ENCODE measurements around the gene MCTP2. TPM values are rescaled to one million over a fixed set of nuclear protein-coding genes. Genes with fewer than 3 reads are reported as not detected.

MCTP2 gene
- total RNA-seq, 1 donor from 2014 or later = 6.3 TPM

DNA sequence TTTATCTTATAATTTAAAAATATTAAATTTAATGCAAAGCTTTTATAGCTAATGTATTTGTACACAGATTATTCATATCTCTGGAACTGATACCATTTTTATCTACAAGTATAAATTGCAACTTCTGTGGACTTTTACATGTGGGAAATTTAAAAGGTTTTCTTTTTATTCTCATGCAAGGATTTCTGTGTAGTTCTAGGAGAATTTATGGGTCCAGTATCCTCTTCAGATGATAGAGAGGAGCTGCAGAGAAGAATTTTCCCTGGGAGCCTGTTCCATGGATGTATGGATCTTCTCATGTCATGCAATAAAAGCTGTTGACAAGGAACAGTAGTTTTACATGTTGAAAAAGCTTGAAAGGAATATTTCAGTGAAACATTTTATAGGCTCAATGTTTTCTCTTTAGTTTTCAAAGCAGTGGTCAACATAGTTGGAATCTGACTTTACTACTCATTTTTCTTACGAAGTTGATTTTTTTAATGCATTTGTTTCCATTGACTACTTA is 119.7 kb downstream of the MCTP2 start:
- TF ChIP-seq CTCF (IDR thresholded peaks at IDR 0.05; ENCODE audit: insufficient read depth, low read length, poor library complexity, severe bottlenecking) = no peak
- no peaks in the 10 kb centered on the region for H3K27me3 ChIP-seq (ENCODE audit: control insufficient read depth, insufficient read depth, low read length)
- H3K36me3 ChIP-seq (ENCODE audit: control insufficient read depth, insufficient read depth, low read length) = no peaks in the 10 kb centered on the region
- H3K4me3 ChIP-seq (ENCODE audit: low read depth, low read length) = no peak overlapping the region
- no peak for DNase-seq (ENCODE audit: low read depth)

- no peak for TF ChIP-seq CTCF (IDR thresholded peaks at IDR 0.05; ENCODE audit: insufficient read depth, low read length, poor library complexity, severe bottlenecking)
- H3K27me3 ChIP-seq (ENCODE audit: control insufficient read depth, insufficient read depth, low read length) = no peaks in the 10 kb centered on the region
- no peak for DNase-seq (ENCODE audit: low read depth)
- no peak overlapping the region for H3K4me3 ChIP-seq (ENCODE audit: low read depth, low read length)
- H3K36me3 ChIP-seq (ENCODE audit: control insufficient read depth, insufficient read depth, low read length) = no peaks in the 10 kb centered on the region
Measured at GRCh38 chr15:94352636-94353487, 121.5 kb downstream of the MCTP2 start.

- no peaks in the 10 kb centered on the region for H3K27me3 ChIP-seq (ENCODE audit: control insufficient read depth, insufficient read depth, low read length)
- no peak for TF ChIP-seq CTCF (IDR thresholded peaks at IDR 0.05; ENCODE audit: insufficient read depth, low read length, poor library complexity, severe bottlenecking)
- no peaks in the 10 kb centered on the region for H3K36me3 ChIP-seq (ENCODE audit: control insufficient read depth, insufficient read depth, low read length)
- H3K4me3 ChIP-seq (ENCODE audit: low read depth, low read length) = no peak overlapping the region
- DNase-seq (ENCODE audit: low read depth) = no peak
Measured at GRCh38 chr15:94353488-94353820, 122.1 kb downstream of the MCTP2 start.

DNA sequence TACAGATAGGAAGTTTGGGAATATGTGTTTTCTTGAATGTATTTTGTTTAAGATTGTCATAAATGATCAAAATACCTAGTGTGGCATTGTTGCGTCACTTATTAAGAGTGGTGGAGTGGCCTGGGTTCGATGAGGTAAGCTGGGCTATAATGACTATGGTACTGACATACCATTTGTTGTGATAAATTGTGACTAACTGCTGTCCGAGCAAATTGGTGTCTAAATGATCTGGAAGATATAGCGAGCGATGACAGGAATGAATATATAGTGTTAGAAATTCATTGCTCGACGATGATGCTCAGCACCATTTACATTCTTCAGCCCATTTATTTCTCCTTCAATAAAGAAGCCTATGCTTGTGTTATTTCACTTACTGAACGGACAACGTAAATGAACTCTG is 123.3 kb downstream of the MCTP2 start:
- no peak for TF ChIP-seq CTCF (IDR thresholded peaks at IDR 0.05; ENCODE audit: insufficient read depth, low read length, poor library complexity, severe bottlenecking)
- Histone ChIP-seq H3K4me3 (ENCODE audit: low read depth, low read length) (no peak overlapping the region), H3K27me3 (ENCODE audit: control insufficient read depth, insufficient read depth, low read length) (no peaks in the 10 kb centered on the region), H3K36me3 (ENCODE audit: control insufficient read depth, insufficient read depth, low read length) (no peaks in the 10 kb centered on the region)
- no peak for DNase-seq (ENCODE audit: low read depth)

GRCh38 chr15:94359716-94360115 is 128.4 kb downstream of the MCTP2 start:
- DNase-seq (ENCODE audit: low read depth) = no peak
- TF ChIP-seq CTCF (IDR thresholded peaks at IDR 0.05; ENCODE audit: insufficient read depth, low read length, poor library complexity, severe bottlenecking) = no peak
- no peaks in the 10 kb centered on the region for H3K27me3 ChIP-seq (ENCODE audit: control insufficient read depth, insufficient read depth, low read length)
- no peaks in the 10 kb centered on the region for H3K36me3 ChIP-seq (ENCODE audit: control insufficient read depth, insufficient read depth, low read length)
- no peak overlapping the region for H3K4me3 ChIP-seq (ENCODE audit: low read depth, low read length)

DNA sequence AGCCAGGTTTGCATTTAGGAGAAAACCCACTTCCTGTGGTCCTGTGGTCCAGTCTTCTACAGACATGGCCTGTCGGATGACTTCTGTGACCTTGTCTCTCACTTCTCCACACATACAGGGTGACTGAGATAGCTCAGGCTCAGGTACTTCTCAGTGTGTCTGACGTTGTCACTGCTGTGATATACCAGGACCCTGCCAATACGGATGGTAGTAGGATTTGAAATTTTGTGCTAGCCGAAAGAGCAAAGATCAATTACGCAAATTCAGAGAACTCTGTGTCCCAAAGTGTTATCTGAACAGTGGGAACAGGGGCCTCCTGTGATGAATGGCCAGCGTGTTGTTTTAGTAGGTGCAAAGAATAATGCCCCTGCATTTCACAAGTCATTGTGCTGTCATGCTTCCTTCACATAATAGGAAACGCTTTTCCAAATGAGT is 128.9 kb downstream of the MCTP2 start:
- no peaks in the 10 kb centered on the region for H3K27me3 ChIP-seq (ENCODE audit: control insufficient read depth, insufficient read depth, low read length)
- no peak for DNase-seq (ENCODE audit: low read depth)
- TF ChIP-seq CTCF (IDR thresholded peaks at IDR 0.05; ENCODE audit: insufficient read depth, low read length, poor library complexity, severe bottlenecking) = no peak
- no peak overlapping the region for H3K4me3 ChIP-seq (ENCODE audit: low read depth, low read length)
- H3K36me3 ChIP-seq (ENCODE audit: control insufficient read depth, insufficient read depth, low read length) = no peaks in the 10 kb centered on the region

Measured in kidney epithelial cell (primary cell).